Neutrophil (primary cell): Measurements from ENCODE around the gene ASNS.
"Not testable (repeated sequence)": the region's sequence is repeated elsewhere in the genome, so short reads cannot be mapped to it uniquely, and the experiment has no call there.

Source experiments
- H3K27ac ChIP-seq: fragments of 200-600 bp; sonication (generic); 2 replicates; pipeline ENCODE4 v1.5.1; 2016; ENCODE audit warnings: mild to moderate bottlenecking, moderate library complexity
- H3K27me3 ChIP-seq: fragments of 200-600 bp; sonication (generic); 2 replicates; pipeline ENCODE4 v1.6.0; 2016; ENCODE audit warnings: mild to moderate bottlenecking
- H3K36me3 ChIP-seq: fragments of 200-600 bp; sonication (generic); 2 replicates; pipeline ENCODE4 v1.5.1; 2017
- H3K4me1 ChIP-seq, 2 experiments: fragments of 200-600 bp in 1 of 2; sonication (generic) in 1 of 2; 1 replicate in 1 of 2; 2 replicates in 1 of 2; pipeline versions ENCODE4 v1.5.1 to v1.6.1; 2013 to 2016; ENCODE audit warnings: low read depth in 1 of 2, low read length in 1 of 2, mild to moderate bottlenecking in 1 of 2, moderate library complexity in 1 of 2; ENCODE audit not compliant: control insufficient read depth in 1 of 2, insufficient read depth in 1 of 2
- H3K4me3 ChIP-seq, 2 experiments: fragments of 200-600 bp in 1 of 2; sonication (generic) in 1 of 2; 1 replicate in 1 of 2; 2 replicates in 1 of 2; pipeline ENCODE4 v1.5.1; 2013 to 2016; ENCODE audit warnings: low read depth in 1 of 2, low read length in 1 of 2, mild to moderate bottlenecking in 1 of 2, moderate library complexity in 1 of 2
- H3K9me3 ChIP-seq: fragments of 200-600 bp; sonication (generic); 2 replicates; pipeline ENCODE4 v1.5.1; 2016
- TF ChIP-seq, protein P1 (sequence below): fragments of 200-600 bp; sonication (generic); IDR thresholded peaks from 2 replicates; pipeline ENCODE4 v1.5.1; 2016; ENCODE audit warnings: antibody characterized with exemption

ASNS gene

DNA sequence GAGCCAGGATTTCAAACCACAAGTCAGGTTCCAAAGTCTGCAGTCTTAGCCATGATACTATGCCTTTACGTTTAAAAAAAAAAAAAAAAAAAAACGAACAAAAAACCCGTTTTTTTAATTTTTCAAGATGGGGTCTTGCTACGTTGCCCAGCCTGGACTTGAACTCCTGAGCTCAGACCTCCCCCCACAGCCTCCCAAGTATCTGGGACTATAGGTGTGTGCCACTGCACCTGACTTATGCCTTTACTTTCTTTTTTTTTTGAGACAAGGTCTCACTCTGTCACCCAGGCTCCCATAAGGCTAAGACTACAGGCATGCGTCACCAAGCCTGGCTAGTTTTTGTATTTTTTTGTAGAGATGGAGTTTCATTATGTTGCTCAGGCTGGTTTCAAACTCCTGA is 14.7 kb downstream of the ASNS start:
- TF ChIP-seq, protein P1, sequence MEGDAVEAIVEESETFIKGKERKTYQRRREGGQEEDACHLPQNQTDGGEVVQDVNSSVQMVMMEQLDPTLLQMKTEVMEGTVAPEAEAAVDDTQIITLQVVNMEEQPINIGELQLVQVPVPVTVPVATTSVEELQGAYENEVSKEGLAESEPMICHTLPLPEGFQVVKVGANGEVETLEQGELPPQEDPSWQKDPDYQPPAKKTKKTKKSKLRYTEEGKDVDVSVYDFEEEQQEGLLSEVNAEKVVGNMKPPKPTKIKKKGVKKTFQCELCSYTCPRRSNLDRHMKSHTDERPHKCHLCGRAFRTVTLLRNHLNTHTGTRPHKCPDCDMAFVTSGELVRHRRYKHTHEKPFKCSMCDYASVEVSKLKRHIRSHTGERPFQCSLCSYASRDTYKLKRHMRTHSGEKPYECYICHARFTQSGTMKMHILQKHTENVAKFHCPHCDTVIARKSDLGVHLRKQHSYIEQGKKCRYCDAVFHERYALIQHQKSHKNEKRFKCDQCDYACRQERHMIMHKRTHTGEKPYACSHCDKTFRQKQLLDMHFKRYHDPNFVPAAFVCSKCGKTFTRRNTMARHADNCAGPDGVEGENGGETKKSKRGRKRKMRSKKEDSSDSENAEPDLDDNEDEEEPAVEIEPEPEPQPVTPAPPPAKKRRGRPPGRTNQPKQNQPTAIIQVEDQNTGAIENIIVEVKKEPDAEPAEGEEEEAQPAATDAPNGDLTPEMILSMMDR = no peak
- no peaks in the 10 kb centered on the region for H3K9me3 ChIP-seq

DNA sequence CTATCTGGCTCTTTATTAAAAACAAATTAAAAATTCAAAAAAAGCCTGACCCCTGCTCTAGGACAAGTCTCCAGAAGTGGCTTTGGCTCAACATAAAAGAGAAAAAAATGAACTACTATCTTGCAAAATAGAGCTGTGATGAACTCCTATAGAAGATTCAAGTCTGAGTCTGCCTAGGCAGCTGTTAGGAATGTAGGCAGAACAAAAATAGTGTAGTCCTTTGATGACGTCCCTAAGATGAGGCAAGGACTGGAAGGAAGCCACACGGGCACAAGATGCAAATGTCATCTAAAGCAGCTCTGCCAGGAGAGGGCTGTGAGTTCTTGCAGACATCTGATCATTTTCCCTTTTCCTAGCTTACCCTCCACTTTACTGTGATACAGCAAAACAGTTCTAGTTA is 20.5 kb downstream of the ASNS start:
- H3K4me1 ChIP-seq = no peaks in the 10 kb centered on the region
- H3K9me3 ChIP-seq = no peaks in the 10 kb centered on the region
- peaks cover 18% of the 10 kb centered on the region for H3K36me3 ChIP-seq
- H3K4me3 ChIP-seq = no peak overlapping the region
- no peak overlapping the region for H3K27ac ChIP-seq
- TF ChIP-seq, protein P1 = no peak
- H3K27me3 ChIP-seq = no peaks in the 10 kb centered on the region

More for the DNA sequence above, 14.7 kb downstream of the ASNS start:
- no peak overlapping the region for H3K4me3 ChIP-seq
- H3K36me3 ChIP-seq = peaks cover 18% of the 10 kb centered on the region
- H3K4me1 ChIP-seq = no peaks in the 10 kb centered on the region
- H3K27me3 ChIP-seq = no peaks in the 10 kb centered on the region
- H3K27ac ChIP-seq = no peak overlapping the region

GRCh38 chr7:97850262-97851031 is 21.8 kb downstream of the ASNS start:
- peaks cover 18% of the 10 kb centered on the region for H3K36me3 ChIP-seq
- H3K9me3 ChIP-seq, H3K27ac ChIP-seq, H3K4me1 ChIP-seq, H3K27me3 ChIP-seq, H3K4me3 ChIP-seq: not testable (repeated sequence)

- no peaks in the 10 kb centered on the region for H3K27me3 ChIP-seq
- no peaks in the 10 kb centered on the region for H3K9me3 ChIP-seq
- no peaks in the 10 kb centered on the region for H3K4me1 ChIP-seq
- H3K4me3 ChIP-seq = no peak overlapping the region
- H3K36me3 ChIP-seq = peaks cover 11% of the 10 kb centered on the region
- no peak overlapping the region for H3K27ac ChIP-seq
- TF ChIP-seq, protein P1 = no peak
Measured at GRCh38 chr7:97847791-97848190, 24.4 kb downstream of the ASNS start.

- Histone ChIP-seq H3K27me3 (no peaks in the 10 kb centered on the region), H3K9me3 (no peaks in the 10 kb centered on the region), H3K27ac (no peak overlapping the region), H3K36me3 (peaks cover 3% of the 10 kb centered on the region), H3K4me3 (no peak overlapping the region), H3K4me1 (no peaks in the 10 kb centered on the region)
- TF ChIP-seq, protein P1 = no peak
Measured at GRCh38 chr7:97846945-97847344, 25.3 kb downstream of the ASNS start.

- Histone ChIP-seq H3K27me3 (peaks cover 3% of the 10 kb centered on the region), H3K4me3 (no peak overlapping the region), H3K9me3 (no peaks in the 10 kb centered on the region), H3K36me3 (no peaks in the 10 kb centered on the region), H3K27ac (no peak overlapping the region), H3K4me1 (no peaks in the 10 kb centered on the region)
- TF ChIP-seq, protein P1 = no peak
Measured at GRCh38 chr7:97845622-97846203, 26.5 kb downstream of the ASNS start.
